GM21576 (cell line): ENCODE results near the gene C13orf42.

Experiments
- ATAC-seq: cut with Tn5 transposase; IDR thresholded peaks from one replicate; pipeline ENCODE4 v1.9.1; 2021; ENCODE audit warnings: mild to moderate bottlenecking, moderate library complexity; ENCODE audit not compliant: unreplicated experiment

Gene C13orf42

GRCh38 chr13:51111174-51111573, at the start of gene C13orf42:
TSS of gene C13orf42 (minus strand) at chr13:51111274. CDS start at chr13:51111209, 65 bp downstream.
- no peak for ATAC-seq

DNA sequence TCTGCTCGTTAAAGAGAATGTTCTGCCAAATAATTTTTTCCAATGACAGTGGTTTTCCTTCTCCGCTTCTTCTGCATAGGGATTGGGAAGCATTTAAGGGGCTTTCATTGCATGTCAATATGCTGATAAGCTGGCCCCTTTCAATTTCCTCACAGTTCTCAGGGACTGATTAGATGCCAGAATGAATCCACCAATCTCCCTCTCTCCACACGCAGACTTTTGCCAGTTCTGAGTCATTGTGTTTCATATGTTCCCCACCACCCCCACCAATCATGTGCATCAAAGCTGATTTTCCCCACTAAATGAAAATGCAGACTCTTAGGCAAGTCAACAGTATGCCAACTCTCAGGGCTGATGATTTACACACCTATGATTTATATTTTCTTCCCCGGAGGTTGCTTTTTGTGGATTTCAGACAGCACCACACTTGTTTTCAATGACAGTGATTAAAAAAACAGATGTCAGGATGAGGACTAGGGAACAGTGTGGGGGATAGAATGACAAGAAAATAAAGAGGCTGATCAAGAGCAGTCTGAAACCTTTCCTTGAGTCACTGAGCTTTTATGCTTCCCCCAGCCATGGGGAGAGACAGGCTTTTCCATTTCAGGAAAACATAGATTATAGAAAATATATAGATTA, 47.9 kb upstream of the C13orf42 start:
- ATAC-seq = no peak

- no peak for ATAC-seq
Measured at GRCh38 chr13:51158365-51158764, 47.3 kb upstream of the C13orf42 start.

DNA sequence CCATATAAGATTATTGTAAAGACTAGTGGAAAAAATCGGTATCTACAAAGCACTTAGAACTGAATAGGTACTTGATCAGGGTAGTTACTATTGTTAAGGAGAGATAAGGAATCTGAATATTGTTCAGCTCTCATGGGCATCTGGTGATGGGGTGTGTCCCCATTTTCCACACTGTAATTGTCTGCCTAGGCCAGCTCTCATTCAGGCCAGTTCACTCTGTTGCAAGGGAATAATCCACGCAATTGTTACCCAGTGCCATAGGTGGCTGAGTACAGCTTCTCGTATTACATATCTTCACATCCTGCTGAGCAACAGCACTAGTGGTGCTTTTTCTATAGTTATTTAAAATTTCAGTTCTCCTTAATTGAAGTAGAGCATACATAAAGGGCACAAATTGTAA, 45.6 kb upstream of the C13orf42 start:
- no peak for ATAC-seq

DNA sequence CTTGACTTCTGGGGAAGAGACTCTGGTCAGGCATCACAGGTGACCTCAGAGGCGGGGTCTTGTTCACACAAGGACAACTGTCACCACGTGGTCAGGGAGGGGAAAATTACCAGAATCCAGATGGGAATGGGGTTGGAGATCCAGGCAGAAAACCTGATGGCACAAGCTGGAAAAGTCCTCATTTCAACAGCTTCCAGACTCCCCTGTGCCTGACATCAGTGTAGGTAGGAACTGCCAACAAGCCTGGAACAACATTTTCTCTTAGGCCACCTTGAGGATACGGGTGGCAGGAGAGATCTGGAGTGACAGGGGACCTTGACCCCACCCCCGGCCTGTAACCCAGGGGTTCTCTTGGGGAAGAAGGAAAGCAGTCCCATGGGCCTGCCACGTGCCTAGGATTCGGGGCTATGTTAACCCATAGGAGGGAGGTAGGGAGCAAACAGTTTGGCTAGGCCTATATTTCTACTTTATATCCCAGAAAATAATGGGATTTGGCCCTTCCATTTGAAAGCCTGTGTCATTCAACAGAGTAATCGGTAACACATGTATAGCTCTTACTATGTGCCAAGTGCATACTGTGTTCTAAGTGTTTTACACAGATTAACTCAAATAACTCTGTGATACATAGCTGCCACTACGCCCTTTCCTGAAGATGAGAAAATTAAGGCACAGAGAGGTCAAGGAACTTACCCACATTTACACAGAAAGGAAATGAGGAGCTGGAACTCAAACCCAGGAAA, 44.9 kb upstream of the C13orf42 start:
- ATAC-seq = no peak

GRCh38 chr13:51155161-51155560, 44.1 kb upstream of the C13orf42 start:
- no peak for ATAC-seq

- no peak for ATAC-seq
Measured at GRCh38 chr13:51154029-51154555, 43.0 kb upstream of the C13orf42 start.

- no peak for ATAC-seq
Measured at GRCh38 chr13:51153527-51153926, 42.5 kb upstream of the C13orf42 start.

GRCh38 chr13:51152701-51153100, 41.6 kb upstream of the C13orf42 start:
- no peak for ATAC-seq

GRCh38 chr13:51151463-51151862, 40.4 kb upstream of the C13orf42 start:
- no peak for ATAC-seq

DNA sequence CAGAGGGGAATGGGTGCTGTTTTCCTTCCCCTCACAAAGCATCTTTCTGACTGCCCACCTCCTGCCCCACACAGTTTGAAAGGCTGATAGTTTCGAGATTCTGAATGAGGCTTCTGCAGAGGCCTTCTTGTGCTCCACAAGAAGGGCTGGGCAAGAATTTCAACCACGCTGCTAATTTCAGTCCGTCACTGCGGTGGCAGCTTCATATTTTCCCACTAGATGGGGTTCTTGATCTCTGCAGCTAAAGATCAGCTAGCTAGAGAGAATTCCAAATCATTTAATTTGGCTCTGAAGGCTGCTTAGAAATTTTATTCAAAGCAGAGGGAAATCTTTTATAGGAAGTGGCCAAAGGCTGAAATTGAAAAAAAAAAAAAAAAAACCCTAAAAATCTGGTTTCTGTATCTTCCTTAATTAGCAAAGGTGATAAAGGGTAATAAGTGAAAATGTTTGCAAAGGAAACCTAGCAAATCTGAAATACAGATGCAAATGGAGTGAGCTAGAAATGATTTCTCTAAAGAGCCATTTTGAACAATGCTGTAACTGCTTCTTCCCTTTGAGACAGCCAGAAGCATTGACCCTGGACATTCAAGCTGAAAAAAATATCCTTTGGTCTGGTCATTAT, 38.0 kb upstream of the C13orf42 start:
- ATAC-seq = no peak

GRCh38 chr13:51148223-51148951, 37.3 kb upstream of the C13orf42 start:
- no peak for ATAC-seq

GRCh38 chr13:51147732-51148131, 36.7 kb upstream of the C13orf42 start:
- ATAC-seq = no peak

- ATAC-seq = no peak
Measured at GRCh38 chr13:51146667-51147066, 35.6 kb upstream of the C13orf42 start.

DNA sequence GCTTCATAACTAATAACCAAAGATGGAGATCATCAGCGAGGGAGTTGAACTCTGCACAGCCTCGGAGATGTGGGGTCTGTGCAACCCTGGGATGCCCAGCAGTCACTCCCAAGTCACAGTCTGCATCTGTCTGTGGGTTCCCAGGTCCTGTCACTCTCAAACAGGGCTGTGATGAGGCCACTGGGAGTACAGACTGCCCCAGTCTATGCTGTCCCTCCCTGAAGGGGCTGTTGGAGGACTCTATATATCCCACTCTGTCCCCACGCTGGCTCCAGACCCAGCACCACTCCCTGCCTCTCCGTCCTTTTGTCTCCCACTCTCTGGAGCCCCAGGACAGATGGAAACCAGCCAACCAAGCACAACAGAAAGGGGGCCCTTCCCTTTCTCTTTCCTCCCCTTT, 26.2 kb upstream of the C13orf42 start:
- no peak for ATAC-seq

GRCh38 chr13:51136276-51136980, 25.4 kb upstream of the C13orf42 start:
- ATAC-seq = no peak

GRCh38 chr13:51134763-51135365, 23.8 kb upstream of the C13orf42 start:
- no peak for ATAC-seq

DNA sequence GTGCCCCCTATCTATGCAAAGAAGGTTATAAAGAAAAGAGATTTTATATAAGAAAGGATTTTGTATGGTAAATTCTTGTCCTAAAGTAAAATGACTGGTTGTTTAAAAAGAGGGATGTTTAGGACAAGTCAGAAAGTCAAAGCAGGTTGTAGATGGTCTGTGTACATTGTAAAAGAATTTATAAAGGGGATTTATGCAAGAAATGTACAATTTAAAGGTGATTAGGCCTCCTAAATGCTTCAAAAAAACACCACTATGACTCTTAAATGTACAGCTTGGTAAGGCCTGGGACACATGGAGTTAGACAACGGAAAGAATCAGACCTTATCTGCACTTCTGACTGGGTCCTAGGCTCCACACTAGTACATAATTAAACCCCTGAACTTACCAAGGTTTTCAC, 19.3 kb upstream of the C13orf42 start:
- ATAC-seq = no peak

DNA sequence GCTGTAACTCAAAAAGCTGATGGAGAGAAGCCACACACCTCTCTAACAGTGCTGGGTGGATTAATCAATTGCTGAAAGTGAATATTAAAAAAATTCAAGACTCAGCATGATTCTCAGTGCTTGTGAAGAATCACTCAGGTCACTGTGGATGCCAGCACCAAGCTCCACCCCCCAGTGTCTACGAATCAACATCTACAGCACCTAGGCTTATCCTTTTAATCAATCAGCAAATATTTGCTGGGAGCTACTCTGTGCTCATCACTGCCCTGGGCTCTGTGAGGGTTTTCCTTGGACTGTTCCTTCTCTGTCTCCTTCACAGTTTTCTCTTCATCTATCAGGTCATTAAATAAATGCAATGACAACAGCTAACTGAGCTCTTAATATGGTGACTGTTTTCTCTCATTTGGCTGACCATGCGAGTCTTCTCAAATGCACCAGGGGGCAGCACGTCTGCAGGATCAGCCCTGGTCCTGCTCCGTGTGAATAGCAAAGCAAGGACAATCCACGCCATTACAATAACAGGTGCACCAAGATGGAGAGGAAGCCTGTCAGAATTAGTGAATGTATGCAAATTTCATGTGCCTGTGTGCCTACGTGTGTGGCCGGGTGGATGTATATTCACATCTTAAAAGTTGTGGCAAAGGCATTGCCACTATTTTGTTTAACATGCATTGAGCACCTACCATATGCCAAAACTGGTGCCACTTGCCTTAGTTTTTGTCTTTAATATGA, 14.6 kb upstream of the C13orf42 start:
- peak; percentile 85 for ATAC-seq
